ENCODE measurements around the gene APBA1. TPM values are rescaled to one million over a fixed set of nuclear protein-coding genes. Genes with fewer than 3 reads are reported as not detected.

Gene APBA1
- total RNA-seq, 1 donor from 2014 or later = 8.7 TPM

DNA sequence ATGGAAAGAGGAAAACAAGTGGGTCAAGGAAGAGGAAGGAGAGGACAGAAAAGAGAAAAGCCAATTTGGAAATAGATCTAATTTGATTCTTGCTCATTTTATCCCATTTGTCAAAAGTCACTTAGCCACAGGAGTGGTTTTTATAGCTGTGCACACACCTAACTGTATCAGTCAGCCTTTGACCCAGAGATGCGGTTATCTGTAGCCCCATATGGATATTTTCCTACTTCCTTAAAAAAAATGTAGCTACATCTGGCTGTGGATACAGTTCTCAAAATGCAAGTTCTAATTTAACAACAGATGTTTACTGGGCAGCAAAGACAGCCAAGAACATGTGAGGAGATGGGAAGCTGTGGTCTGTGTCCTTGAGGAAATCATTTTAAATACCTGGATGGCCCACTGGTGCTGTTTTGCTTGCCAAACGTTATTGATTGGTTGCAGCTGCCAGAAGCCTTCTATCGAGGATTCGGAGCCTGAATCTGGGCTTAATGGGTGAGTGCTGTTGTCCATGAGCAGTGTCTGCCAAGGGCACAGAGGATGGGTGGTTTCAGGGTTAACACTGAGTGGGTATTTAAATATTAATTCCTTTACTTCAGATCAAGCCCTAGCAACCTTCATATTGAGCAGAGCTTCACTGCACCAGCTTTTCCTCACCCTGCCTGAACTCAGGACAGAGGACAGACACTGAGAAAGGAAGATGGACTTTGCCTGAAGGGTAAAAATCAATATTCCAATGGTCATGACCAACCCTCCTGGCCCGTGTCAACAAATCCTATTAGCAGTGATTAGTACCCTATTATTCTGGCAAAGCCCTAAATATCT lies 92.2 kb downstream of the APBA1 start:
- DNase-seq (ENCODE audit: low spot score in 2 of 2) = no peak
- TF ChIP-seq, protein P1, sequence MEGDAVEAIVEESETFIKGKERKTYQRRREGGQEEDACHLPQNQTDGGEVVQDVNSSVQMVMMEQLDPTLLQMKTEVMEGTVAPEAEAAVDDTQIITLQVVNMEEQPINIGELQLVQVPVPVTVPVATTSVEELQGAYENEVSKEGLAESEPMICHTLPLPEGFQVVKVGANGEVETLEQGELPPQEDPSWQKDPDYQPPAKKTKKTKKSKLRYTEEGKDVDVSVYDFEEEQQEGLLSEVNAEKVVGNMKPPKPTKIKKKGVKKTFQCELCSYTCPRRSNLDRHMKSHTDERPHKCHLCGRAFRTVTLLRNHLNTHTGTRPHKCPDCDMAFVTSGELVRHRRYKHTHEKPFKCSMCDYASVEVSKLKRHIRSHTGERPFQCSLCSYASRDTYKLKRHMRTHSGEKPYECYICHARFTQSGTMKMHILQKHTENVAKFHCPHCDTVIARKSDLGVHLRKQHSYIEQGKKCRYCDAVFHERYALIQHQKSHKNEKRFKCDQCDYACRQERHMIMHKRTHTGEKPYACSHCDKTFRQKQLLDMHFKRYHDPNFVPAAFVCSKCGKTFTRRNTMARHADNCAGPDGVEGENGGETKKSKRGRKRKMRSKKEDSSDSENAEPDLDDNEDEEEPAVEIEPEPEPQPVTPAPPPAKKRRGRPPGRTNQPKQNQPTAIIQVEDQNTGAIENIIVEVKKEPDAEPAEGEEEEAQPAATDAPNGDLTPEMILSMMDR (IDR thresholded peaks at IDR 0.05) = no peak
- Histone ChIP-seq H3K9me3 (no peaks in the 10 kb centered on the region), H3K36me3 (no peaks in the 10 kb centered on the region), H3K4me3 (no peak overlapping the region), H3K27ac (no peak overlapping the region), H3K4me1 (no peaks in the 10 kb centered on the region), H3K27me3 (no peaks in the 10 kb centered on the region)
- intact Hi-C loops (cut with DNase I) = no loop called here

DNA sequence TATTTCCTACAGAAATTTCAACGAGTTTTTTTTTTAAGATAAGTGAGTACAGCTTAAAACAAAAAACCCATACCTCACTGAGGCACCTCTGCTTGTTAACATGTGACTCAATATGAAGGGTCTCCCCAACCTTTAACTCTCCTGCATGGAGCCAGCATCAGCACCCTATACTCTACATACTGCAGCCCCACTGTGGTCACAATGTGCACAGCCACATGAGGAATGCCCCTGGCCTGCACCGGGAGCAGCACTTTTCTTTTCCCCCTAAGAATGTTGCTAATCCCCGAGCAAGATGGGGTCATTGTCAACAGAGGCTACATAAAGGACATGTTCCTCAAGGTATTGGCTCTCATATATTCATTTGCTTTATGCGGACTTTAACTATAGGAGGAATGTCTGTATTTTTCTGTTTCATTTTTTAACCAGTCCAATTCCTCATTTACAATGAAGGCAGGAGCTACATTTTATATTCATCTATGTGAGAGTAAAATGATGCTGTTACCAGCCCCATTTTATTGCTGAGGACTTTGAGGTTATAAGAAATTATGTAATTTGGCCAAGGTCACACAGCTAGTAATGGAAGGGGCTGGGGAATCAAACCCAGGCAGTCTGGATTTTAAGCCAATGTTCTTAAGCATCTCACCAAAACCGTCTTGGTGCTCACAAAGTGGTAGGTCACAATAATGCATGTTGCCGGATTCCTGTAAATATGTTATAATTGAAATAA lies 93.0 kb downstream of the APBA1 start:
- Histone ChIP-seq H3K36me3 (no peaks in the 10 kb centered on the region), H3K9me3 (no peaks in the 10 kb centered on the region), H3K27ac (no peak overlapping the region), H3K27me3 (no peaks in the 10 kb centered on the region), H3K4me3 (no peak overlapping the region), H3K4me1 (no peaks in the 10 kb centered on the region)
- TF ChIP-seq, protein P1 (IDR thresholded peaks at IDR 0.05) = no peak
- intact Hi-C loops (cut with DNase I) = no loop called here
- DNase-seq (ENCODE audit: low spot score in 2 of 2) = no peak

DNA sequence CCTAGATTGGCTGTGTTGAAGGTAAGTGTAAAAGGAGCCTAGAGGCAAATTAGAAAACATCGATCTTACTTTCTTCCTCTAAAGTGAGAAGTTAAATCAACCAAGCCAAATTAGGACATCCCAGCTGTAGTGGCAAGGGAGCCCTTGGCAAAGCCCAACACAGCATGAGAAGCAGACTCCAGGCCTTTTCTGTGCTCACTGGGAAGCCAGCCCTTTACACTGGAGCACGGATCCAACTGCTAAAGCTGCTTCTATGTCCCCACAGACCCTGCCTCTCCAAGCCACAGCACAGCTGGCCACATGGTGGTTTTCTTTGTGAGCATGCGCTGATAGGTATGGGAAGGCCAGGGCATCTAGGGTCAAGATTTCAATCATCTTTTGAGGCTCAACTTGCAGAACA lies 94.1 kb downstream of the APBA1 start:
- Histone ChIP-seq H3K36me3 (no peaks in the 10 kb centered on the region), H3K4me1 (no peaks in the 10 kb centered on the region), H3K9me3 (no peaks in the 10 kb centered on the region), H3K27me3 (no peaks in the 10 kb centered on the region), H3K4me3 (no peak overlapping the region), H3K27ac (no peak overlapping the region)
- DNase-seq (ENCODE audit: low spot score in 2 of 2) = no peak
- intact Hi-C loops (cut with DNase I) = no loop called here
- TF ChIP-seq, protein P1 (IDR thresholded peaks at IDR 0.05) = no peak

DNA sequence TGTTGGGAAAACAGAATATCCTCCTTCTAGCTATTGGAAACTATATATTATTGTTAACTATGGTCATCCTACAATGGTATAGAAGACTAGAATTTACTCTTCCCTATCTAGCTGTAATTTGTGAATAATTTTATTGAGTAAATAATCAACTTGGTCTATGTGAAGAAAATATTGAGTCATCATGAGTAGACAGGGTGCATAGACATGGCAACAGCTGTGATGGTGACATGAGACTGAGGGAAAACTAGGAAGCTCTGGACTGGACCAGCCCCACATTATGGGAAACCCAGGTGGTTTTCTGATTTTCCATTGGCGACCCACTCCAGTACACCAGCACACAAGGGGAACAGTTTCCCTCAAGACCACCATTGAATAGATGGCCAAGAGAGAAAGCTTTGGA lies 95.0 kb downstream of the APBA1 start:
- H3K9me3 ChIP-seq = no peaks in the 10 kb centered on the region
- intact Hi-C loops (cut with DNase I) = no loop called here
- no peak overlapping the region for H3K4me3 ChIP-seq
- no peaks in the 10 kb centered on the region for H3K36me3 ChIP-seq
- H3K27ac ChIP-seq = no peak overlapping the region
- no peaks in the 10 kb centered on the region for H3K4me1 ChIP-seq
- DNase-seq (ENCODE audit: low spot score in 2 of 2) = no peak
- no peaks in the 10 kb centered on the region for H3K27me3 ChIP-seq
- TF ChIP-seq, protein P1 (IDR thresholded peaks at IDR 0.05) = no peak

DNA sequence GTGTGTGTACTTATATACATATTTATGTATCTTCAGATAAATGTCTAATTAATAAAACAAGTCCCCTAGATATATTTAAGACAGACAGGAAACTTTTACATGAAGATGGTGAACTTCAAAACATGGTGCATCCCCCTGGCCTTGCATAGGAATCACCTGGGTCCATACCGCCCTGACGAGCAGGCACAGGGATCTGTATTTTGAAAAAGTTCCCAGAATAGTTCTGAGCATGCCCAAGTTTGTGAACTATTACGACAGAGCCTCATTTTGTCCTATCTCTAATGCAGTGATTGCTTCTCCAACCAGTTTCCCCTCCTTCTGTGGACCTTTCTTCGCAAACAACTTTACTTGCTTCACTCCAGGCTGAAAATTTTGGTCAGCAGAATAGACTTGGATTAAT lies 98.1 kb downstream of the APBA1 start:
- H3K4me3 ChIP-seq = no peak overlapping the region
- intact Hi-C loops (cut with DNase I) = no loop called here
- DNase-seq (ENCODE audit: low spot score in 2 of 2) = no peak
- TF ChIP-seq, protein P1 (IDR thresholded peaks at IDR 0.05) = no peak
- H3K27ac ChIP-seq = no peak overlapping the region
- no peaks in the 10 kb centered on the region for H3K9me3 ChIP-seq
- H3K4me1 ChIP-seq = no peaks in the 10 kb centered on the region
- no peaks in the 10 kb centered on the region for H3K36me3 ChIP-seq
- H3K27me3 ChIP-seq = no peaks in the 10 kb centered on the region

All from ascending aorta (tissue), 2 donors.